Activated naive CD8-positive, alpha-beta T cell treated with anti-CD3 and anti-CD28 coated beads, Interleukin-2, amount 10 ng/mL, durations not matched to agents 7 days and 5 days (primary cell): ENCODE data around the gene ST6GAL1. TPM values are rescaled to one million over a fixed set of nuclear protein-coding genes. Genes with fewer than 3 reads are reported as not detected.

Source experiments
- ATAC-seq: fragments of 150-1000 bp; cut with Tn5 transposase; one replicate; pipeline ENCODE4 v1.10.0; 2021; ENCODE audit warnings: low read depth, moderate library complexity
- POLR2A ChIA-PET: fragments of 350-600 bp; sonication (Branson Sonifier 250); formaldehyde crosslinking; loops from one replicate; lab custom pipeline; 2021; ENCODE audit warnings: antibody characterized with exemption; lab: Charles Lee
- DNase-seq: peaks from one replicate; pipeline ENCODE4 v3.0.0; 2021
- H3K27ac Mint-ChIP-seq: one replicate; pipeline ENCODE4 v1.8.0; 2022; ENCODE audit warnings: mild to moderate bottlenecking, mixed read lengths
- H3K27me3 Mint-ChIP-seq: one replicate; pipeline ENCODE4 v1.8.0; 2022; ENCODE audit warnings: mild to moderate bottlenecking, moderate library complexity, mixed read lengths
- H3K36me3 Mint-ChIP-seq: one replicate; pipeline ENCODE4 v1.8.0; 2021; ENCODE audit warnings: mild to moderate bottlenecking, mixed read lengths
- H3K4me1 Mint-ChIP-seq: one replicate; pipeline ENCODE4 v1.8.0; 2021; ENCODE audit warnings: mixed read lengths
- H3K4me3 Mint-ChIP-seq: one replicate; pipeline ENCODE4 v1.8.0; 2022; ENCODE audit warnings: mild to moderate bottlenecking, moderate library complexity, mixed read lengths
- H3K9me3 Mint-ChIP-seq: one replicate; pipeline ENCODE4 v1.8.0; 2021; ENCODE audit warnings: mixed read lengths
- total RNA-seq, 2 experiments: library from RNA; stranded (reverse); gene quantifications; one replicate each; pipeline ENCODE4 v1.2.3, GENCODE V29; 2021

The ST6GAL1 gene
- total RNA-seq, 2 experiments from 2014 or later, result 142 to 150 TPM

DNA sequence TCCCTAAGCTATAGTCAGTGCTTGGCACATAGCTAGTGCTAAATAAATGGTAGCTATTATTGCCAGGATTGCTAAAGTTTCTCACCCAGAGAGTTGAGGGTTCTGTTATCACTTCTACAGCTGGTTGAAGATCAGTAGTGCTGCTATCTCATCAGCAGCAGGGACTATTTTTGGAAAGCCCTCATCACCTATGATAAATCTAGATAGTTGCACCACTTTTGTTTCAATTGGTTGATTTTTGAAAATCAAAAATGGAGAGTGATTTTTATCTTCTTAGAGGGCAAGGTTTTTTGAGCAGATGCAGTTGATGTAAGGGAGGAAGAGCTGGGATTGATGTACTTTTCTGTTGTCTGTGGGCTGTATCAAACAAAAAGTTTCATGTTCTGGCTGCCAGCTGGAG, 101.6 kb downstream of the ST6GAL1 start:
- no peaks in the 10 kb centered on the region for H3K27me3 Mint-ChIP-seq
- POLR2A ChIA-PET, result interaction anchor here (0.9 to 8.9 kb wide), 3 partner anchors 10 to 248 kb away, joined by 3 to 168 read pairs (median 3); partner anchors contain the start of gene EIF4A2
- peaks cover 15% of the 10 kb centered on the region for H3K9me3 Mint-ChIP-seq
- DNase-seq (no peak), ATAC-seq (no peak)
- H3K4me3 Mint-ChIP-seq, result peak overlapping the region; percentile 18
- H3K4me1 Mint-ChIP-seq, result peaks cover 54% of the 10 kb centered on the region
- peak overlapping the region; percentile 39 for H3K27ac Mint-ChIP-seq
- peaks cover 72% of the 10 kb centered on the region for H3K36me3 Mint-ChIP-seq

DNA sequence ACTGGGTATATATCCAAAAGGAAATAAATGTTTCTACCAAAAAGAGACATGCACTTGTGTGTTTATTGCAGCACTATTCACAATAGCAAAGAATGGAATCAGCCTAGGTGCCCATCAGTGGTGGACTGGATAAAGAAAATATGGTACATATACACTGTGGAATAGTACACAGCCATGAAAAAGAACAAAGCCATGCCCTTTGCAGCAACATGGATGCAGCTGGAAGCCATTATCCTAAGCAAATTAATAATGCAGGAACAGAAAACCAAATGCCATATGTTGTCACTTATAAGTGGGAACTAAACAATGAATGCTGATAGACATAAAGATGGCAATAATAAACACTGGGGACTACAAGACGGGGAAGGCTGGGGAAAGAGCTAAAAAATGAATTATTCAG, 106.1 kb downstream of the ST6GAL1 start:
- peaks cover 15% of the 10 kb centered on the region for H3K9me3 Mint-ChIP-seq
- no peak for DNase-seq
- H3K4me1 Mint-ChIP-seq, result peaks cover 51% of the 10 kb centered on the region
- POLR2A ChIA-PET, result interaction anchor here (1.1 kb wide), 1 partner anchor 11 kb away, joined by 4 read pairs; no protein-coding TSS in a partner anchor
- peaks cover 75% of the 10 kb centered on the region for H3K36me3 Mint-ChIP-seq
- no peak for ATAC-seq
- H3K27me3 Mint-ChIP-seq, result no peaks in the 10 kb centered on the region
- no peak overlapping the region for H3K27ac Mint-ChIP-seq
- H3K4me3 Mint-ChIP-seq, result no peak overlapping the region

DNA sequence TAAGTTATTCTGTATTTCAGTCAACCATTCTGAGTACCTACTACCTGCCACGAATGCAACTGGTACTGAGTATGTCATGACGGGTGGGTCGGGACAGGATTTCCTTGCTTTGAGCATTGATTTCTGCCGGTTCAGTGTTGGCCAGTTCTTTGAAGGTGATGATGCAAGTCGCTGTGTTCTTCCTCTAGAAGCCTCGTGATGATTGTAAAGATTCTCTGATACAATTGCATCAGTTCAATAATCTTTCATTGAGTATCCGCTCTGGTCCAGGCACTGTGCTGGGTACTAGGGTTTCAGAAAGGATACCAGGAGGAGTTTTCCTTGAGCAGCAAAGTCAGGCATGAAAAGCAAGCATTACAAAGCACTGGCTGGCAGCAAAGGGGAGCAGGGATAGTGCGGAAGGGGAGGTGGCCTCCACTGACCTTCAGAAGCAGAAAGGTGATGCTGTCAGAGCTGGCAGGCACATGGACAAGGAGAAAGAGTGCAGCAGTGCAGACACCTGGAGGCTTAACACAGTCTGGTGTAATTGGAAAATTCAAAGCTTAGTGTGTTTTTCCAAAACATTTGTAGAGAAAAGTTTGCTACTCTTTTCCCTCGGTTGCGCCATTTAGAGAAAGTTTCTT, 108.9 kb downstream of the ST6GAL1 start:
- H3K9me3 Mint-ChIP-seq, result peaks cover 11% of the 10 kb centered on the region
- POLR2A ChIA-PET, result interaction anchor here (10.8 kb wide), 1 partner anchor 10 kb away, joined by 168 read pairs; no protein-coding TSS in a partner anchor
- peak overlapping the region; percentile 74 for H3K4me3 Mint-ChIP-seq
- no peaks in the 10 kb centered on the region for H3K27me3 Mint-ChIP-seq
- H3K36me3 Mint-ChIP-seq, result peaks cover 72% of the 10 kb centered on the region
- DNase-seq (no peak), ATAC-seq (peak; percentile 28)
- H3K27ac Mint-ChIP-seq, result peak overlapping the region; percentile 98
- peaks cover 63% of the 10 kb centered on the region for H3K4me1 Mint-ChIP-seq

DNA sequence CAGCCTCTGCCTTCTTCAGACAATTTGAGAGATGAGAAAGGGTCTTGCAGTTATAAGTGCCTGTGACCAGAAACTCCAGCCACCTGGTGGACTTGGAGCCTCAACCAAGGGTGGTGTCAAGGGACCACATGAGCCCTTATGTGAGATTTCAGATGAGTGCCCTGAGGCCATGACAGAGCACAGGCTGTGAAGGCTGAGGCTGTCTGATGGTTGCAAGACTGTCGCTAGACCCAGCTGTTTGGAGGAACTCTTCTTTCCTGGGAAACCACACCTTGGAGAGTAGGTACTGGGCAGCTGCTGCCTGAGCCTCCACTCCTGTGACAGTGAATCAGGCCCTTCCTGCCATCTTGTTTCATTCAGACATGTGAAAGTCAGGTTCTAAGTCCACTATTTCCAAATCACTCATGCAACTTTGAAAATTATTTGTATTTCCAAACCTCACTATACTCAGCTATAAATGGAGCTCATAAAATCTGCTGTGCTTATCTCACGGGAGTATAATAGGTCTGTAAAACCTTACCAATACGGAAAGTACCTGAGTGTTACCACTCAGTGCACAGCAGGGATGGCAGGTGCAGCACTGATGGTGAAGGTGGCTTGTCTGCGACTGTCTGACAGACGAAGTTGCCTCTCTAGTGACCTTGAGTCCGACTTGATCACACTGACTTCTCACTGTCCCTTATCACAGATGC, 109.5 kb downstream of the ST6GAL1 start:
- DNase-seq (no peak), ATAC-seq (no peak)
- Mint-ChIP-seq H3K36me3 (peaks cover 69% of the 10 kb centered on the region), H3K27me3 (no peaks in the 10 kb centered on the region), H3K4me1 (peaks cover 64% of the 10 kb centered on the region), H3K4me3 (no peak overlapping the region), H3K27ac (peak overlapping the region; percentile 98), H3K9me3 (peaks cover 8% of the 10 kb centered on the region)
- POLR2A ChIA-PET, result interaction anchor here (0.7 to 10.8 kb wide), 2 partner anchors 11 to 100 kb away, joined by 3 to 168 read pairs; partner anchors contain the start of gene RPL39L

DNA sequence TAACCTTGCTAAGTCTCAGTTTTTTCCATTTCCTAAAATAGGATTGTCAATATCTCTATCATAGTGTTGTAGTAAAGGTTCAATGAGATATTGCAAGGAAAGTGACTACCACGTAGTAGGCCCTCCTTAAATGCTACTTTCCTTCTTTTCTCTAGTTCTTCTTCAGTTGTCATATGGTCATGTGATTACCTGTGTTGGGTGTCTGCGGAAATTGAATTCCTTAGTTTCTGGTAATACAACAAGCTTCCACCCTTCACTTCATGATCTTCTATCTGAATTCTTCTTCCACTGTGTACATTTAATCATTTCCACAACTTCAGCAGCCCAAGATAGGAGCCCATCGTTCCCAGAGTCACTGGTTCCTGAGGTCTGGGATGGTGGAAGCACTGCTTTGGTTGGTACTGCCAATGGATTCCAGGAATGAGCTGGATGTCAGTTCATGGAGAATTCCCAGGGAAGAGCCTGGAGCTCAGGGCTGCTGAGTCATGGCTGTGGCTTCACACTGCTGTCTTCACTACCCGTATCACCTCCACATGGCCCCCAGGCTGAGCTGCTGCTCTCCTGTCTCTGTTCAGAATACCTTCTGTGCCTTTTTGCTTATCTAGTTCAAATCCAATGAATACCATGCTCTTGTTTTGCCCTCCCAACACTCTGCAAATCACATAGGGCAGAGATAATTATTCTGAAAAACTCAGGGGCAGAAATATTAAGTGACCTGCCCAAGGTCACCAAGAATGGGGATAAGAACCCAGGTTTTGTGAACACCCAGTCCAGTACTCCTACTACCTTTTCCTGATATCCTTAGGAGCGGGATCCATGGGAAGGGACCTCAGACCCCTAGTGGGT, 110.4 kb downstream of the ST6GAL1 start:
- no peak for ATAC-seq
- peaks cover 68% of the 10 kb centered on the region for H3K36me3 Mint-ChIP-seq
- H3K4me1 Mint-ChIP-seq, result peaks cover 66% of the 10 kb centered on the region
- POLR2A ChIA-PET, result interaction anchor here (0.7 to 10.8 kb wide), 6 partner anchors 12 to 109 kb away, joined by 3 to 168 read pairs (median 6); partner anchors contain the start of gene RPL39L
- H3K4me3 Mint-ChIP-seq, result peak overlapping the region; percentile 78
- no peak for DNase-seq
- peak overlapping the region; percentile 98 for H3K27ac Mint-ChIP-seq
- H3K9me3 Mint-ChIP-seq, result peaks cover under 1% of the 10 kb centered on the region
- no peaks in the 10 kb centered on the region for H3K27me3 Mint-ChIP-seq

DNA sequence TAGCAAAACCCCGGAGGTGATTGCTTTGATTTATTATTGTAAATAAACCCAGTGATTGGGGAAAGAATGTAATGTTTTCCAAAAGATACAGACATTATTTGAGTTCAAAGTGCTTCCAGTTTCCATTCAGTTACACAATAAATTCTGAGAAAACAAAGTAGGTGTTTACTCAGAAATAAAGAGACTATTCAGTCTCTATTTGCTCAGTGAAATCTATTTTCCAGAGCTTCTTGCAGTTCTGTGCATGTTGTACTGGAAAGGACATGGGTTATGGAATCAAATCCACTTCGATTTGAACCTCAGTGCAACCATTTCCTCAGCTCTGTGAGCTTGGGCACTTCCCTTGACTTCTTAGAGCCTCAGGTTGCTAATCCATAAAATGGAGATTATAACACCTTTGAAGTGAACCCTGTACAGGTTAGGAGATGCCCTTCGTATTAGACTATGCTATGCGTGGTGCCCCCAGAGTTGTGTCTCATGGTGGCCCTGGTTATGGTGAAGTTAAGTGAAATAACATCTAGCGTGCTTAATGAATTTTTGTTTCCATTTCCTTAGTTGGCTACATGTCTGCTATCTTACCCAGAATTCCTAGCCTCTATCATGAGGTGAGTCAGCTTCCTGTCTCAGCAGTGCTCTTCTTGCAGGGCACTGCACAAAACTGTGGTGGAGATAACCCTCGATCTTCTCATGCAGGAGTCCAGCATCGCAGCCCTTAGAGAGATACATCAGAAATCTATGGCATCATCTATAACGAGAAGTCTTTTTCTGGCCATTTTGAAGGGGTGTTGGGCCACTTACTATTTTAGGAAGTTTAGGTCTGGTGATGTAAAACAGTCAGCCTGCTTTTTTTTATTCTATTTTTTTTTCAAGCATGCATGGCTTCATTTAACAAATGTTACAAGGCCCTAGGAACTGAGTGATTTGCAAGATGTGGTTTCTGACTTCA, 111.3 kb downstream of the ST6GAL1 start:
- H3K9me3 Mint-ChIP-seq, result no peaks in the 10 kb centered on the region
- H3K36me3 Mint-ChIP-seq, result peaks cover 69% of the 10 kb centered on the region
- no peaks in the 10 kb centered on the region for H3K27me3 Mint-ChIP-seq
- POLR2A ChIA-PET, result interaction anchor here (0.5 to 10.8 kb wide), 7 partner anchors 12 to 110 kb away, joined by 3 to 168 read pairs (median 5); no protein-coding TSS in a partner anchor
- peak overlapping the region; percentile 98 for H3K27ac Mint-ChIP-seq
- no peak for DNase-seq
- ATAC-seq, result peak; percentile 92
- peak overlapping the region; percentile 78 for H3K4me3 Mint-ChIP-seq
- H3K4me1 Mint-ChIP-seq, result peaks cover 74% of the 10 kb centered on the region

DNA sequence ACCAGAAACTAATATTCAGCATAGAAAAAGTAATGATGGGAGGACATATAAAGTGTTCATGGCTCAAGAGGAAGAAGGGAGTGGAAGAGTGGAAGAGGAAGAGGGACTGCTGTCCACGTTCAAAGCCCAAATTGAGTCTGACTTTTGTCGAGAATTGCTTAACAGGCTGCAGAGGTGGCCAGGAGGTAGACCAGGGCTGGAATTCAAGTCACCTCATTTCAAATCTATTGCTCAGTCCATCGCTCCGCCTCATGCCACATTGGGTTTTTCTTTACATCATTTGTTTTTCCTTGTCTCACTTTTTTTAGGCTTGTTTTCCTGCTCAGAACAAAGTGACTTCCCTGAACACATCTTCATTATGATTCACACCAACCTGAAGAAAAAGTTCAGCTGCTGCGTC, 112.0 kb downstream of the ST6GAL1 start:
- no peak for DNase-seq
- ATAC-seq, result no peak
- peak overlapping the region; percentile 98 for H3K27ac Mint-ChIP-seq
- H3K36me3 Mint-ChIP-seq, result peaks cover 74% of the 10 kb centered on the region
- H3K4me3 Mint-ChIP-seq, result peak overlapping the region; percentile 78
- no peaks in the 10 kb centered on the region for H3K9me3 Mint-ChIP-seq
- H3K27me3 Mint-ChIP-seq, result no peaks in the 10 kb centered on the region
- POLR2A ChIA-PET, result interaction anchor here (0.5 to 10.8 kb wide), 3 partner anchors 13 to 51 kb away, joined by 4 to 168 read pairs (median 8); no protein-coding TSS in a partner anchor
- peaks cover 74% of the 10 kb centered on the region for H3K4me1 Mint-ChIP-seq

DNA sequence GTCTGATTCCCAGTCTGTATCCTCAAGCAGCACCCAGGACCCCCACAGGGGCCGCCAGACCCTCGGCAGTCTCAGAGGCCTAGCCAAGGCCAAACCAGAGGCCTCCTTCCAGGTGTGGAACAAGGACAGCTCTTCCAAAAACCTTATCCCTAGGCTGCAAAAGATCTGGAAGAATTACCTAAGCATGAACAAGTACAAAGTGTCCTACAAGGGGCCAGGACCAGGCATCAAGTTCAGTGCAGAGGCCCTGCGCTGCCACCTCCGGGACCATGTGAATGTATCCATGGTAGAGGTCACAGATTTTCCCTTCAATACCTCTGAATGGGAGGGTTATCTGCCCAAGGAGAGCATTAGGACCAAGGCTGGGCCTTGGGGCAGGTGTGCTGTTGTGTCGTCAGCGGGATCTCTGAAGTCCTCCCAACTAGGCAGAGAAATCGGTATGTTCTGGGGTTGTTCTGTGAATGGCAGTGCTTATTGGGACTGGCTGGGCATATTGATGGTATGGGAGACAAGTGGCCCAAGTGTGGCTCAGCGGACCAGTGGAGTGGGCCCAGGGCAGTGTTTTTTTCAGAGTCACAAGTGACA, 112.6 kb downstream of the ST6GAL1 start:
- POLR2A ChIA-PET, result interaction anchor here (0.6 to 10.8 kb wide), 2 partner anchors 14 to 42 kb away, joined by 3 to 168 read pairs; no protein-coding TSS in a partner anchor
- H3K36me3 Mint-ChIP-seq, result peaks cover 78% of the 10 kb centered on the region
- peak overlapping the region; percentile 98 for H3K27ac Mint-ChIP-seq
- no peaks in the 10 kb centered on the region for H3K27me3 Mint-ChIP-seq
- no peaks in the 10 kb centered on the region for H3K9me3 Mint-ChIP-seq
- peaks cover 76% of the 10 kb centered on the region for H3K4me1 Mint-ChIP-seq
- ATAC-seq, result no peak
- peak overlapping the region; percentile 78 for H3K4me3 Mint-ChIP-seq
- DNase-seq, result no peak

DNA sequence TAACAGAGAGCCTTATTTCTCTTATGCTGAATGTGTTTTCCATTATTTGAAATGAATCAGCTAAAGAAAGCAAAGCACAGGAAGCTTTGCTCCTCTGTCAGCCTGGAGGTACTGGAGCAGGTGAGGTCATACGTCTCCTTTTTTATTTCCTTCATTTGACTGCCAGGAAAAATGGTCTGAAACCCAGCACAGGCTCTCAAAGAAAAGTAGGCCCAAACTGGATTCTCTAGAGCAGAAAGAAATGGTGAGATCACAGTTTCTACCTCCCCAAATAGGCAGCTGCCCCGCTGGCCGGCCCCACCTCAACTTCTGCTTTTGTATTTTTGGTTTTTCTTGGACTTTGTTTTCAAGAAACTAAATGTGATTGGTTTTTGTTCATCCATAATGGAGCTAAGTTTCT, 113.9 kb downstream of the ST6GAL1 start:
- DNase-seq (no peak), ATAC-seq (no peak)
- Mint-ChIP-seq H3K4me3 (peak overlapping the region; percentile 70), H3K4me1 (peaks cover 70% of the 10 kb centered on the region), H3K9me3 (peaks cover 1% of the 10 kb centered on the region), H3K27ac (peak overlapping the region; percentile 77), H3K36me3 (peaks cover 80% of the 10 kb centered on the region), H3K27me3 (no peaks in the 10 kb centered on the region)
- POLR2A ChIA-PET, result interaction anchor here (1.0 to 10.8 kb wide), 2 partner anchors 15 to 238 kb away, joined by 3 to 168 read pairs; no protein-coding TSS in a partner anchor

DNA sequence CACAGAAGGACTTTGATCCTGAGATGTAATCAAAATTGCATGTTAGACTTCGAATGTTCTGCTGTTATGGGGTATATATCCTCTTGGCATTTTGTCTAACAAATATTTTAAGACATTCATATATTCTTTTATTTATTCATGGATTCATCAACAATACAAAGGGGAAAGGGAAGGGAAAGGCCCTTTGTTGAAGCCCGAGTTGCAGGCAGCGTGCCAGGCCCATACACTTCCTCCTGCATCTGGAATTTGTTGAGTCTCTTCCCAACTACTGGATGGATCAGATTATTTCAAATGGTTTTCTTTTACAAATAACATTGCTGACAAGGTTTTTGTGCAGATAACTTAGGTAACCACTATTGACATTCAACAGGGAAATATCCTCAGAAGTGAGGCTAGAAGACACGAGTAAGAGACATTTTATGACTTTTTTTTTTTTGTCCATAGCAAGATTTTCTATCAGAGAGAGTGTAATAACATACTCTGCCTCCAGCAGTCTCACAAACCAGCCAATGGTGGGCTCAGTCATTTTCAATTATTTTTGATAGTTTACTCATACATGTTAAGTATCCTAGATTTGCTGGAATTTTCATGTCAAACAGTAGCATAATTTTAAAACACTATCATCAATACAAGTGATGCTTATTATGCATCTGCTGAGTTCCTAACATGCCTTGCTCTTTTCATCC, 114.7 kb downstream of the ST6GAL1 start:
- Mint-ChIP-seq H3K27me3 (no peaks in the 10 kb centered on the region), H3K4me3 (peak overlapping the region; percentile 63), H3K9me3 (peaks cover 1% of the 10 kb centered on the region), H3K27ac (peak overlapping the region; percentile 66), H3K36me3 (peaks cover 80% of the 10 kb centered on the region), H3K4me1 (peaks cover 68% of the 10 kb centered on the region)
- no peak for ATAC-seq
- DNase-seq, result no peak
- POLR2A ChIA-PET, result interaction anchor here (1.0 to 10.8 kb wide), 3 partner anchors 16 to 239 kb away, joined by 3 to 168 read pairs (median 3); no protein-coding TSS in a partner anchor

DNA sequence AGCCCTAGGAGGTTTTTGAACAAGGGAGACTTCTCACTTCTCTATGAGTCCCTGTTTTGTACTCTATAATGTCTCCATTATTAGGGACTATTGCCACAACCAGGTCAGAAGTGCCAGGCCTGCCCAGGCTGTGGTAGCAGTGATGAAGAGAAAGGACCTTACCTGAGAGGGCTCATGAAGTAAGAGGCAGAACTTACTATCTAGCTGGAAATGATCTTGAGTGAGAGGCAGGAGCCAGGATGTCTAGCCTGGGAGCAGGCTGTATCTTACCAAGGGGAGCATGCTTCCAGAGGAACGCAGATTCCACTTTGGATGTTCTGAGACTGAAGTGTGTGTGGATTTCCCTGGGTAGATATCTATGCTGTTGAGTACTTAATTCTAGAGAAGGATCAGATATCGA, 115.7 kb downstream of the ST6GAL1 start:
- Mint-ChIP-seq H3K27me3 (no peaks in the 10 kb centered on the region), H3K4me1 (peaks cover 67% of the 10 kb centered on the region), H3K36me3 (peaks cover 80% of the 10 kb centered on the region), H3K4me3 (peak overlapping the region; percentile 4), H3K27ac (peak overlapping the region; percentile 46), H3K9me3 (peaks cover 1% of the 10 kb centered on the region)
- POLR2A ChIA-PET, result interaction anchor here (0.6 to 10.8 kb wide), 3 partner anchors 17 to 115 kb away, joined by 3 to 168 read pairs (median 3); no protein-coding TSS in a partner anchor
- DNase-seq (no peak), ATAC-seq (no peak)
